ENCODE results near the gene NLK. TPM values are rescaled to one million over a fixed set of nuclear protein-coding genes. Genes with fewer than 3 reads are reported as not detected.

The NLK gene
- total and polyA plus RNA-seq, 2 donors (not counting 3 experiments of a cell fraction or from before 2014, with no cell fraction given), result 23.8 to 34.2 TPM

DNA sequence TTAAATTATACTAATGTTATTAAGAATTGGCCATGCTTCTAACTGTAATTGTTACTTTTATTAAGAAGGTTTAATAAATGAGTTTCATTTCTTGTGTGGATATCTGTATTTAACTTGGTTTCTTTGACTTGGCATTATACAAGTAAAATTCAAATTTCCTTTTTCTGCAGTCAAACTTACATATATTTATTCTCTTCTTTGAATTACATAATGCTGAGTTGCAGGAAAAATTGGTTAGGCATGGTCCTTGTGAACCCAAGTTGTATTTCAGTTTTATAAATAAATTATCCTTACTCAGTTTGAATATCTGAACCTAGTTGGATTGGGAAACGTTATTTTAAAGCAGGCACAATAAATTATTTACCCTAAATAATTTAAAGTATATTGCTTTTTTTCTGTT, 54.8 kb downstream of the NLK start:
- FAIRE-seq, result no peak
- peaks cover 57% of the 10 kb centered on the region for H3K79me2 ChIP-seq (ENCODE audit: control insufficient read depth, insufficient read depth, low read length)
- no peak overlapping the region for H3K27ac ChIP-seq (ENCODE audit: insufficient read depth, low read depth, low read length)
- intact Hi-C loops (cut with micrococcal nuclease), result no loop called here
- no peak for DNase-seq (ENCODE audit: low read depth, low spot score)
- H3K27me3 ChIP-seq (ENCODE audit: control insufficient read depth in 2 of 2, insufficient read depth in 2 of 2, low read length in 2 of 2), result no peaks in the 10 kb centered on the region
- no peak overlapping the region for H2AFZ ChIP-seq (ENCODE audit: low read depth, low read length)
- no peak overlapping the region for H3K4me2 ChIP-seq (ENCODE audit: insufficient read depth, low read length)
- dilution Hi-C loops (cut with MboI; ENCODE audit: extremely low pct_ligation_motif_present, low sequenced_read_pairs), result no loop called here
- peaks cover 3% of the 10 kb centered on the region for H4K20me1 ChIP-seq (replicated peaks; ENCODE audit: control insufficient read depth, extremely low read depth, insufficient read depth, low read length)
- CTCF ChIA-PET, result no interaction called here
- H3K4me3 ChIP-seq (replicated peaks in 1 of 3; ENCODE audit: insufficient read depth in 1 of 3, low read depth in 1 of 3, low read length in 3 of 3), result no peak overlapping the region
- H3K4me1 ChIP-seq (ENCODE audit: control insufficient read depth, extremely low read depth, insufficient read depth, low read length), result no peaks in the 10 kb centered on the region
- peaks cover 0 to 3% of the 10 kb centered on the region in 2 experiments for H3K36me3 ChIP-seq (ENCODE audit: control insufficient read depth in 2 of 2, extremely low read depth in 1 of 2, insufficient read depth in 2 of 2, low read length in 2 of 2)
- H3K9me1 ChIP-seq (replicated peaks; ENCODE audit: control insufficient read depth, extremely low read depth, insufficient read depth, low read length), result no peaks in the 10 kb centered on the region
- H3K9me3 ChIP-seq (replicated peaks; ENCODE audit: control insufficient read depth, insufficient read depth, low read length), result no peaks in the 10 kb centered on the region
- BruUV-seq (replicated peaks), result no TSS peak
- POLR2A ChIA-PET, result no interaction called here
- TF ChIP-seq JUN (IDR thresholded peaks at IDR 0.05; ENCODE audit: borderline replicate concordance, insufficient read depth, insufficient read length, low read depth) (no peak), EZH2 (IDR thresholded peaks at IDR 0.05; ENCODE audit: borderline replicate concordance, low read depth, low read length, severe bottlenecking) (no peak), POLR2AphosphoS5 (IDR thresholded peaks at IDR 0.05; ENCODE audit: insufficient read depth, low read depth, low read length) (no peak), POLR2A (IDR thresholded peaks at IDR 0.05; ENCODE audit: low read depth, low read length) (no peak), FOS (IDR thresholded peaks at IDR 0.05; ENCODE audit: borderline replicate concordance, insufficient read depth, low read length) (no peak), GATA2 (IDR thresholded peaks at IDR 0.05; ENCODE audit: insufficient read depth, insufficient read length, low read depth, low read length) (no peak), MYC (IDR thresholded peaks at IDR 0.05; ENCODE audit: low read depth, low read length) (no peak)
- TF ChIP-seq, protein P1, sequence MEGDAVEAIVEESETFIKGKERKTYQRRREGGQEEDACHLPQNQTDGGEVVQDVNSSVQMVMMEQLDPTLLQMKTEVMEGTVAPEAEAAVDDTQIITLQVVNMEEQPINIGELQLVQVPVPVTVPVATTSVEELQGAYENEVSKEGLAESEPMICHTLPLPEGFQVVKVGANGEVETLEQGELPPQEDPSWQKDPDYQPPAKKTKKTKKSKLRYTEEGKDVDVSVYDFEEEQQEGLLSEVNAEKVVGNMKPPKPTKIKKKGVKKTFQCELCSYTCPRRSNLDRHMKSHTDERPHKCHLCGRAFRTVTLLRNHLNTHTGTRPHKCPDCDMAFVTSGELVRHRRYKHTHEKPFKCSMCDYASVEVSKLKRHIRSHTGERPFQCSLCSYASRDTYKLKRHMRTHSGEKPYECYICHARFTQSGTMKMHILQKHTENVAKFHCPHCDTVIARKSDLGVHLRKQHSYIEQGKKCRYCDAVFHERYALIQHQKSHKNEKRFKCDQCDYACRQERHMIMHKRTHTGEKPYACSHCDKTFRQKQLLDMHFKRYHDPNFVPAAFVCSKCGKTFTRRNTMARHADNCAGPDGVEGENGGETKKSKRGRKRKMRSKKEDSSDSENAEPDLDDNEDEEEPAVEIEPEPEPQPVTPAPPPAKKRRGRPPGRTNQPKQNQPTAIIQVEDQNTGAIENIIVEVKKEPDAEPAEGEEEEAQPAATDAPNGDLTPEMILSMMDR (IDR thresholded peaks at IDR 0.05; ENCODE audit: extremely low read depth in 1 of 2, insufficient read depth in 1 of 2, low read depth in 1 of 2, low read length in 2 of 2), result no peak
- TF ChIP-seq, protein P2, sequence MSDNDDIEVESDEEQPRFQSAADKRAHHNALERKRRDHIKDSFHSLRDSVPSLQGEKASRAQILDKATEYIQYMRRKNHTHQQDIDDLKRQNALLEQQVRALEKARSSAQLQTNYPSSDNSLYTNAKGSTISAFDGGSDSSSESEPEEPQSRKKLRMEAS (IDR thresholded peaks at IDR 0.05; ENCODE audit: insufficient read depth, insufficient read length), result no peak
- no peak overlapping the region for H3K9ac ChIP-seq (replicated peaks; ENCODE audit: extremely low read depth, insufficient read depth, low read length)

Data from endothelial cell of umbilical vein (primary cell).